ENCODE data around the gene EZR. TPM values are rescaled to one million over a fixed set of nuclear protein-coding genes. Genes with fewer than 3 reads are reported as not detected.

The EZR gene
- polyA plus RNA-seq, 3 donors, result 68.1 to 95.8 (median 86.3) TPM

GRCh38 chr6:158751921-158752320 lies 67.2 kb downstream of the EZR start:
- H3K9me3 Mint-ChIP-seq, result peaks cover 0 to 2% (median 0%) of the 10 kb centered on the region in 7 donors

GRCh38 chr6:158751224-158751623 lies 67.9 kb downstream of the EZR start:
- no peak overlapping the region for H3K4me2 ChIP-seq (replicated peaks; ENCODE audit: extremely low read depth, low read length, poor library complexity, severe bottlenecking)
- no peak for DNase-seq

More at GRCh38 chr6:158751921-158752320, 67.2 kb downstream of the EZR start:
- no peak overlapping the region for H2AFZ ChIP-seq (ENCODE audit: insufficient read depth, low read depth, low read length, poor library complexity, severe bottlenecking)
- no peaks in the 10 kb centered on the region for H4K20me1 ChIP-seq (ENCODE audit: insufficient read depth, low read length)
- no peak overlapping the region for H3K4me2 ChIP-seq (replicated peaks; ENCODE audit: extremely low read depth, low read length, poor library complexity, severe bottlenecking)
- WGBS (ENCODE audit: insufficient coverage), result 84% methylated on average over 5 of the region's 9 CpGs
- TF ChIP-seq CTCF (IDR thresholded peaks at IDR 0.05), result no peak
- H3K9me3 ChIP-seq (replicated peaks in 1 of 2; ENCODE audit: control insufficient read depth in 1 of 2, insufficient read depth in 1 of 2, low read length in 2 of 2), result no peaks in the 10 kb centered on the region
- Mint-ChIP-seq H3K4me1 (no peaks in the 10 kb centered on the region), H3K4me3 (no peak overlapping the region), H3K27ac (peak overlapping the region in 2 of 7 donors; percentile 31 to 50), H3K36me3 (peaks cover 55 to 74% of the 10 kb centered on the region in 2 donors), H3K27me3 (ENCODE audit: low read depth in 3 of 3) (peaks cover 0 to 3% (median 3%) of the 10 kb centered on the region in 3 donors)
- no peak overlapping the region for H3K9ac ChIP-seq (ENCODE audit: insufficient read depth, low read length, poor library complexity, severe bottlenecking)
- no peaks in the 10 kb centered on the region for H3K79me2 ChIP-seq (ENCODE audit: insufficient read depth, low read length)
- no peak for DNase-seq
- no peak overlapping the region for H3K4me3 ChIP-seq (replicated peaks in 1 of 3; ENCODE audit: low read depth in 2 of 3, low read length in 3 of 3)
- H3K27ac ChIP-seq (ENCODE audit: low read depth in 1 of 2, low read length in 2 of 2), result no peak overlapping the region
- H3K36me3 ChIP-seq (replicated peaks in 1 of 2; ENCODE audit: control insufficient read depth in 1 of 2, insufficient read depth in 2 of 2, low read length in 2 of 2), result peaks cover 14 to 40% of the 10 kb centered on the region in 2 donors
- H3K4me1 ChIP-seq (ENCODE audit: control insufficient read depth in 1 of 2, insufficient read depth in 2 of 2, low read length in 2 of 2), result no peaks in the 10 kb centered on the region
- no peaks in the 10 kb centered on the region for H3K27me3 ChIP-seq (ENCODE audit: control insufficient read depth in 2 of 2, insufficient read depth in 2 of 2, low read length in 2 of 2)
- intact Hi-C loops (cut with micrococcal nuclease), result no loop called here

More at GRCh38 chr6:158751224-158751623, 67.9 kb downstream of the EZR start:
- Mint-ChIP-seq H3K4me3 (no peak overlapping the region), H3K36me3 (peaks cover 55 to 79% of the 10 kb centered on the region in 2 donors), H3K4me1 (no peaks in the 10 kb centered on the region), H3K9me3 (peaks cover 0 to 2% (median 0%) of the 10 kb centered on the region in 7 donors), H3K27ac (no peak overlapping the region), H3K27me3 (ENCODE audit: low read depth in 3 of 3) (peaks cover 0 to 3% (median 3%) of the 10 kb centered on the region in 3 donors)
- Histone ChIP-seq H3K27ac (ENCODE audit: low read depth in 1 of 2, low read length in 2 of 2) (no peak overlapping the region), H4K20me1 (ENCODE audit: insufficient read depth, low read length) (no peaks in the 10 kb centered on the region), H3K4me3 (replicated peaks in 1 of 3; ENCODE audit: low read depth in 2 of 3, low read length in 3 of 3) (no peak overlapping the region), H2AFZ (ENCODE audit: insufficient read depth, low read depth, low read length, poor library complexity, severe bottlenecking) (no peak overlapping the region), H3K36me3 (replicated peaks in 1 of 2; ENCODE audit: control insufficient read depth in 1 of 2, insufficient read depth in 2 of 2, low read length in 2 of 2) (peaks cover 14 to 41% of the 10 kb centered on the region in 2 donors), H3K27me3 (ENCODE audit: control insufficient read depth in 2 of 2, insufficient read depth in 2 of 2, low read length in 2 of 2) (no peaks in the 10 kb centered on the region), H3K9ac (ENCODE audit: insufficient read depth, low read length, poor library complexity, severe bottlenecking) (no peak overlapping the region), H3K79me2 (ENCODE audit: insufficient read depth, low read length) (no peaks in the 10 kb centered on the region), H3K9me3 (replicated peaks in 1 of 2; ENCODE audit: control insufficient read depth in 1 of 2, insufficient read depth in 1 of 2, low read length in 2 of 2) (no peaks in the 10 kb centered on the region), H3K4me1 (ENCODE audit: control insufficient read depth in 1 of 2, insufficient read depth in 2 of 2, low read length in 2 of 2) (no peaks in the 10 kb centered on the region)
- intact Hi-C loops (cut with micrococcal nuclease), result no loop called here
- WGBS (ENCODE audit: insufficient coverage), result 64% methylated on average over 8 of the region's 9 CpGs
- TF ChIP-seq CTCF (IDR thresholded peaks at IDR 0.05), result no peak
